Esophagus (tissue), 2 donors: Measurements from ENCODE around the gene XXYLT1. TPM values are rescaled to one million over a fixed set of nuclear protein-coding genes. Genes with fewer than 3 reads are reported as not detected.

Experiments
- H3K27ac ChIP-seq, 2 donors: one replicate each; pipeline ENCODE4 v1.5.1; 2013; ENCODE audit warnings: low read depth in 2 of 2, mild to moderate bottlenecking in 2 of 2, inconsistent platforms in 1 of 2, low read length in 1 of 2, moderate library complexity in 1 of 2
- H3K27me3 ChIP-seq, 2 donors: one replicate each; pipeline ENCODE4 v1.6.1; 2013; ENCODE audit warnings: low read length in 2 of 2, control low read depth in 1 of 2, mild to moderate bottlenecking in 1 of 2; ENCODE audit not compliant: insufficient read depth in 2 of 2, control insufficient read depth in 1 of 2
- H3K36me3 ChIP-seq, 2 donors: one replicate each; pipeline ENCODE4 v1.6.1; 2013; ENCODE audit warnings: low read length in 1 of 2; ENCODE audit not compliant: control insufficient read depth in 2 of 2, insufficient read depth in 2 of 2
- H3K4me1 ChIP-seq, 2 donors: one replicate each; pipeline ENCODE4 v1.6.1; 2013; ENCODE audit warnings: low read length in 1 of 2; ENCODE audit not compliant: control insufficient read depth in 2 of 2, insufficient read depth in 2 of 2
- H3K4me3 ChIP-seq, 2 donors: one replicate each; pipeline ENCODE4 v1.5.1; 2013; ENCODE audit warnings: low read length in 2 of 2, mild to moderate bottlenecking in 2 of 2, low read depth in 1 of 2, moderate library complexity in 1 of 2
- H3K9me3 ChIP-seq, 2 donors: one replicate each; pipeline ENCODE4 v1.6.1; 2013; ENCODE audit warnings: mild to moderate bottlenecking in 2 of 2, low read depth in 1 of 2, low read length in 1 of 2, moderate library complexity in 1 of 2; ENCODE audit not compliant: control insufficient read depth in 2 of 2, insufficient read depth in 1 of 2
- WGBS, 2 donors: extraction: QIAGEN DNeasy Blood & Tissue Kit; methylation state at CpG; one replicate each; pipeline ENCODE4 v1.1.7; 2013; 5-methylcytosine and 5-hydroxymethylcytosine counted together
- polyA plus RNA-seq, 2 donors: library from polyadenylated mRNA; stranded (reverse); fragments of 200-250 nt; gene quantifications; one replicate each; pipeline ENCODE4 v1.2.3, GENCODE V29; 2013
- donor health status: healthy with polysubstance abuse.
- donor health status: Bipolar disorder and iron deficiency.

Gene XXYLT1
- polyA plus RNA-seq, 2 donors: 10.2 to 10.4 TPM

DNA sequence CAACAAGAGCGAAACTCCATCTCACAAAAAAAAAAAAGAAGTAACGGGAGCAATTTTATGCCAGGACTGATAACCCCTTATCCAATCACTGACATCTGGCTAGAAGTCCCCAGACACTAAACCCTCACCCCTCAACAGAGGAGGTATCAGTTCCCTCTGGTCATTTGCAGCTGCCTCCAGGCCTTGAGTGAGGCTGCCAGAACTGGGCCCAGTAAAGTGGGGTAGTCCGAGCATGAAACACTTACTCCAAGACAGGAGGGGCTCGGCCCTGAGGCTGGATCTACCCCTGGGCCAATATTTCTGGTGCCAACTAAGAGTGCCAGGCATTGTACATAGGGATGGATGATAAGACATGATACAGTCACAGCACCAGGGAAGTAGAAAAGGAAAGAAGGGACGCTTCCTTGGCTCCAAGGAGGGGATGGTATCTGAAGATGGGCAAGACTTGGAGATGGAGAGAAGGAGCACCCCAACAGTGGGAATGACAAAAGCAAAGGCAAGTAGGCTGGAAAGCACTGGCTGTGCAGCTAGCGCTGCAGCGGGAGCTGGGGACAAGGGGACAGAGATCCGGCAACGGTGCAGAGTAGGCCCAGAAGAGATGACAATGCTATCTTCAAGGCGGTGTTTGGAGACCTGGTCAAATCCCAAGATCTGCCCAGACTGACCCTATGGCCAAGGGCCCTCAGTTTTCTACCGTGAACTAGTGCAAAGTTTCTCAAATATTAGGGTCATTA is 2.2 kb downstream of the XXYLT1 start:
- H3K27ac ChIP-seq: no peak overlapping the region
- no peaks in the 10 kb centered on the region for H3K36me3 ChIP-seq
- H3K27me3 ChIP-seq: no peaks in the 10 kb centered on the region
- 92 to 94% methylated on average over 11 of the region's 11 CpGs for WGBS, 2 donors
- no peak overlapping the region for H3K4me3 ChIP-seq
- H3K9me3 ChIP-seq: no peaks in the 10 kb centered on the region
- peaks cover 7 to 14% of the 10 kb centered on the region in 2 donors for H3K4me1 ChIP-seq

GRCh38 chr3:195267096-195267495 is 3.9 kb downstream of the XXYLT1 start:
- no peaks in the 10 kb centered on the region for H3K36me3 ChIP-seq
- H3K4me1 ChIP-seq: peaks cover 7 to 14% of the 10 kb centered on the region in 2 donors
- H3K27me3 ChIP-seq: no peaks in the 10 kb centered on the region
- H3K27ac ChIP-seq: no peak overlapping the region
- no peak overlapping the region for H3K4me3 ChIP-seq
- H3K9me3 ChIP-seq: no peaks in the 10 kb centered on the region
- 75 to 82% methylated on average over 3 of the region's 3 CpGs for WGBS, 2 donors

- no peaks in the 10 kb centered on the region for H3K9me3 ChIP-seq
- H3K27me3 ChIP-seq: no peaks in the 10 kb centered on the region
- WGBS, 2 donors: 86 to 87% methylated on average over 5 of the region's 5 CpGs
- no peak overlapping the region for H3K4me3 ChIP-seq
- no peaks in the 10 kb centered on the region for H3K36me3 ChIP-seq
- H3K27ac ChIP-seq: no peak overlapping the region
- H3K4me1 ChIP-seq: peaks cover 7 to 14% of the 10 kb centered on the region in 2 donors
These were observed 4.5 kb downstream of the XXYLT1 start for GRCh38 chr3:195266428-195266827.

- WGBS, 2 donors: 95% methylated on average over 13 of the region's 13 CpGs
These were observed 5.5 kb downstream of the XXYLT1 start for GRCh38 chr3:195265363-195265976.

DNA sequence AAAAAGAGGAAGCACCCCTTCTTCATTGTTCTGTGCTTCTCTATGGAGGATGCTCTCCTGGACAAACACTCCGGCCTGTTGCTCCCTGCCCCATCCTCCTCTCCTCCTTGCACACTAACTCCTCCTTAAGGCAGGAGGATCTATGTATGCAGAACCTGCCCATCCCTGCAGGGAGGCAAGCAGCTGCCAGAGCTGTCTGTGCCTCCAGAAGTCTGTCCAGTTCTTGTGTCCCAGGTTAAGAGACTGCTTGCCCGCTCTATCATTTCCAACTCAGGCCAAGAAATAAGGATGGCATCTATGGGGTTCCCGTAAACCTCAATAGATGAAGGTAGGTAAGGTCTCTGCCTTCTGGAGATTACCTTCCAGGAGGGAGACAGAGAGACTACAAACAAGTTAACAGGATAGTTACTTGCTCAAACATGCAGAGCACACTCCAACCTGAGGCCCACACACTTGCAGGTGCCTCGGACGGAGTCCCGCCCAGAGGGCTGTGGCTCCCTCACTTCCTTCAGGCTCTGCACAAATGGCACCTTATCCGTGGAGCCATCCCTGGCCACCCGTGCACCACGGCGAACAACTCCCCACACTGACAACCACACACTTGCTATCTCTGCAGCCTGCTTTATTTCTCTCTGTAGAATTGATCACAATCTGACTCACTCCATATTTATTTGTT is 6.9 kb downstream of the XXYLT1 start:
- Histone ChIP-seq H3K4me1 (peaks cover 4 to 17% of the 10 kb centered on the region in 2 donors), H3K27me3 (no peaks in the 10 kb centered on the region), H3K4me3 (peak overlapping the region in 1 of 2 donors; percentile 10), H3K27ac (peak overlapping the region; percentile 29 to 80), H3K9me3 (no peaks in the 10 kb centered on the region), H3K36me3 (no peaks in the 10 kb centered on the region)
- WGBS, 2 donors: 54 to 72% methylated on average over 10 of the region's 10 CpGs

More at GRCh38 chr3:195265363-195265976, 5.5 kb downstream of the XXYLT1 start:
- Histone ChIP-seq H3K9me3 (no peaks in the 10 kb centered on the region), H3K4me3 (no peak overlapping the region), H3K27ac (no peak overlapping the region), H3K4me1 (peaks cover 7 to 19% of the 10 kb centered on the region in 2 donors), H3K36me3 (no peaks in the 10 kb centered on the region), H3K27me3 (no peaks in the 10 kb centered on the region)

DNA sequence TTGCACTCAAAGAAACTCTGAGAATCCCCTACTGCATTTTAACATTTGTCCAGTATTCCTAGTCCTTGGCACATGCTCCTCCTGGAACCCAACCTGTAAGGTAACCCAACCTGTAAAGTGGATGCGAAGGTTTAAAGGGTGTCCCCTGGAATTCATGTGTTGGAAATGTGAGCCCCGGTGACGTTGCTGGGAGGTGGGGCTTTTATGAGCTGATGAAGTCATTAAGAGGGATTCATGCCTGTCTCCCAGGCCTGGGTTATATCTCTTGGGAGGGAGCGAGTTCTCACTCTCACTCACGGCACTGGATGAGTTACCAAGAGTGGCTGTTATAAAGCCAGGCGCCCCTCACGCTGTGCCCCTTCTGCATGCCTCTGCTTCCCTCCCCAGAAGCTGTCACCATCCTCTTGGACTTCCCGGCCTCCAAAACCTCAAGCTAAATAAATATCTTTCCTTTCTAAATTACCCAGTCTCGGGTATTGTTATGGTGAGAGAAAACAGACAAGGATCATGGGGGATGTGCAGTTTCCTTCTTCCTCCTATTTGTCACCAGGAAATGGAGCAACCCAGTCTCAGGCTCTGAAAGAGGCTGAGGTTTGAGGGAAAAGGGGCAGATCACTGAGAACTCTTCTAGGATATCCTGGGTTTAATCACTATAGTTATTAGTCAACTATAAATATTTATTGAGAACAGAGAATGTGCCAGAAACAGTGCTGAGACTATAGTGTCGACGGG is 7.6 kb downstream of the XXYLT1 start:
- H3K36me3 ChIP-seq: no peaks in the 10 kb centered on the region
- H3K27me3 ChIP-seq: no peaks in the 10 kb centered on the region
- 70 to 73% methylated on average over 11 of the region's 11 CpGs for WGBS, 2 donors
- H3K4me3 ChIP-seq: no peak overlapping the region
- H3K4me1 ChIP-seq: peaks cover 0 to 17% of the 10 kb centered on the region in 2 donors
- peak overlapping the region; percentile 29 to 80 for H3K27ac ChIP-seq
- H3K9me3 ChIP-seq: no peaks in the 10 kb centered on the region

GRCh38 chr3:195261925-195262324 is 9.0 kb downstream of the XXYLT1 start:
- no peak overlapping the region for H3K4me3 ChIP-seq
- no peaks in the 10 kb centered on the region for H3K27me3 ChIP-seq
- no peak overlapping the region for H3K27ac ChIP-seq
- H3K36me3 ChIP-seq: no peaks in the 10 kb centered on the region
- no peaks in the 10 kb centered on the region for H3K9me3 ChIP-seq
- 88 to 93% methylated on average over 2 of the region's 2 CpGs for WGBS, 2 donors
- H3K4me1 ChIP-seq: peaks cover 0 to 17% of the 10 kb centered on the region in 2 donors

GRCh38 chr3:195260280-195260905 is 10.6 kb downstream of the XXYLT1 start:
- H3K27me3 ChIP-seq: no peaks in the 10 kb centered on the region
- H3K4me3 ChIP-seq: peak overlapping the region; percentile 50 to 70
- H3K36me3 ChIP-seq: peaks cover 0 to 4% of the 10 kb centered on the region in 2 donors
- WGBS, 2 donors: 7 to 8% methylated on average over 28 to 41 of the region's 41 CpGs
- no peaks in the 10 kb centered on the region for H3K9me3 ChIP-seq
- H3K4me1 ChIP-seq: peaks cover 0 to 17% of the 10 kb centered on the region in 2 donors
- peak overlapping the region; percentile 92 to 97 for H3K27ac ChIP-seq
